ENCODE data around the gene NOS2.
"Not testable (repeated sequence)": the region's sequence is repeated elsewhere in the genome, so short reads cannot be mapped to it uniquely, and the experiment has no call there.

The NOS2 gene

DNA sequence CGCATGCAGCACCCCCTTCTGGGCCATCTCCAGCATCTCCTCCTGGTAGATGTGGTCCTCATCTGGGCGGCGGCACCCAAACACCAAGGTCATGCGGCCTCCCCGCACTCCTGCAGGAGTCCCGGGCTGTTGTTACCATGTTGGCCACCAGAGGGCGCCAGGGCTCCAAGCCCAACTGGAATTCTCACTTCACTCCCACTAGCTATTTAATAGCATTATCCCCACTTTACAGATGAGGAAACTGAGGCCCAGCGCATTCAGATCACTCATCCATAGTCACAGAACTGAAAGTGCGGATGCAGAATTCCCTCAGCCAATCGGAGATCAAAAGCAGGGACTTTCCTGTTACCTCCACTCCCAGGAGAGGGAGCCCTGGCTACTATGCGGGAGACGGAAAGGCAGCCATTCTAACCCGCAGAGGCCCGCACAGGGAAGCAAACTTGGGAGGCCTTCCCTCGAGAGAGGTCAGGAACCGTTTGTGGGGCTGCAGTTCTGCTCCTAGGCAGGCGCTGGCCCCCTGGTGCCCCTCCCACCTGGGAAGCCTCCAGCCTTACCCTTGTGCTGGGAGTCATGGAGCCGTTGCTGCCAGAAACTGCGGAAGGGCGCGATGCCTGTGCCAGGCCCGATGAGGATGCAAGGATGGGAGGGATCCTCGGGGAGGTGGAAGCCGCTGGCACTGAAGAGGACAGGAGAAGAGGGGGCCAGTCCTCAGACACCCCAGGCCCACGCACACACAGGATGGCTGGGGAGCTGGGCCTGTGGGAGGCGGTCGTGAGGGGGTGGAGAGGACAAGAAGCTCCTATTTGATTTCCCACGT is 40.1 kb downstream of the NOS2 start:
- peak; percentile 35 for DNase-seq (ENCODE audit: low read depth)
- H3K4me3 ChIP-seq (ENCODE audit: control insufficient read depth, low read depth, low read length): no peak overlapping the region
- TF ChIP-seq, protein P1, sequence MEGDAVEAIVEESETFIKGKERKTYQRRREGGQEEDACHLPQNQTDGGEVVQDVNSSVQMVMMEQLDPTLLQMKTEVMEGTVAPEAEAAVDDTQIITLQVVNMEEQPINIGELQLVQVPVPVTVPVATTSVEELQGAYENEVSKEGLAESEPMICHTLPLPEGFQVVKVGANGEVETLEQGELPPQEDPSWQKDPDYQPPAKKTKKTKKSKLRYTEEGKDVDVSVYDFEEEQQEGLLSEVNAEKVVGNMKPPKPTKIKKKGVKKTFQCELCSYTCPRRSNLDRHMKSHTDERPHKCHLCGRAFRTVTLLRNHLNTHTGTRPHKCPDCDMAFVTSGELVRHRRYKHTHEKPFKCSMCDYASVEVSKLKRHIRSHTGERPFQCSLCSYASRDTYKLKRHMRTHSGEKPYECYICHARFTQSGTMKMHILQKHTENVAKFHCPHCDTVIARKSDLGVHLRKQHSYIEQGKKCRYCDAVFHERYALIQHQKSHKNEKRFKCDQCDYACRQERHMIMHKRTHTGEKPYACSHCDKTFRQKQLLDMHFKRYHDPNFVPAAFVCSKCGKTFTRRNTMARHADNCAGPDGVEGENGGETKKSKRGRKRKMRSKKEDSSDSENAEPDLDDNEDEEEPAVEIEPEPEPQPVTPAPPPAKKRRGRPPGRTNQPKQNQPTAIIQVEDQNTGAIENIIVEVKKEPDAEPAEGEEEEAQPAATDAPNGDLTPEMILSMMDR (conservative IDR thresholded peaks at IDR 0.05; ENCODE audit: control insufficient read depth, insufficient read depth, low read depth, low read length): peak; percentile 67

DNA sequence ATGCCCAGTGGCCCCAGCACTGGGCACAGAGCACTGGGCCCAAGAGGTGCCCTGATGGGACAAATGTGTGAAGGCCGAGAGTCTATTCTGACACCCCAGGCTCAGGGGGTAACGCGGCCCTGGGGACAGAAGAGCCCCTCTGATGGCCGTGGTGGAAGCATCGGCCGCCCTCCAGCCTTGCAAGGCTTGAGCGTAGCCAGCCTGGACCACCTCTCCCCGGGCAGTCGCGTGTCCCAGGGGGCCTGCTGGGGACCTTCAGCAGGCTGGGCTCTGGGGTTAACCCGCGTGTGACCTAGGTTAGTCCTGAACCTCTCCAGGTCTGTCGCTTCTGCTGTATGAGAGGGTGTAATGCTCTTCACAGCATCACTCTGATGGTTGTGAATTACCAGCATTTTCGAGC is 40.8 kb downstream of the NOS2 start:
- TF ChIP-seq, protein P1 (conservative IDR thresholded peaks at IDR 0.05; ENCODE audit: control insufficient read depth, insufficient read depth, low read depth, low read length): no peak
- no peak for DNase-seq (ENCODE audit: low read depth)
- no peak overlapping the region for H3K4me3 ChIP-seq (ENCODE audit: control insufficient read depth, low read depth, low read length)

DNA sequence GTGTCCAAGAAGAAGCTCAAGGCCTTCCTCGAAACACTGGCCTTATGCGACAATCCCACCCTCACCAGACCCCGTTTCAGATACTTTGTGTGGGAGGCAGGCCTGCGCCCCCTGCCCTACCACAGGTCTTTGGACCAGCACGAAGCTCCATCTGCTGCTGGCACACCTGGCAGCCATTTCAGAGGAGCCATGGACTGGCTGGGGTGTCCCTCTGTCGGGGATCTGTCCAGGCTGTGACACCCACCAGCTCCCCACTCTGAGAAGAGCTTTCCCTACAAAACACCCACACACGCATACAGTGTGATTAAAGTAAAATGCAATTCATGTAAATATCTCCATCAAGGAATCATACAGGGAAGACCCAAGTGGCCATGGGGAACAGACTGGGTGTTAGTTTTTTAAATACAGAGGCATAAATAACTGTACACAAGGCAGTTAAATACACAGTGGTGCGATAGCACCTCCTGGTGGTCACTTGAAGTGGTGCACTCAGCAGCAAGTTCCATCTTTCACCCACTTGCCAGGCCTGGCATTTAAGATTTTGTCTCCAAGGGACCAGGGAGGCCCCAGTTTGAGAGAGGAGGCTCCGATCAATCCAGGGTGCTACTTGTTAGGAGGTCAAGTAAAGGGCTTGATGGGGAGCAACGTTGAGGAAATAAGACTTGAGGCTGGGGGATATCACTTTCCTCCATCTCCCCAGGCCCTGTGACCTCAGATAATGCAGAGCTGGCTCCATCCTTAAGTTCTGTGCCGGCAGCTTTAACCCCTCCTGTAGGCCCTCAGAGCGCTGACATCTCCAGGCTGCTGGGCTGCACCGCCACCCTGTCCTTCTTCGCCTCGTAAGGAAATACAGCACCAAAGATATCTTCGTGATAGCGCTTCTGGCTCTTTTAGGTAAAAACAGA is 43.6 kb downstream of the NOS2 start:
- TF ChIP-seq, protein P1 (conservative IDR thresholded peaks at IDR 0.05; ENCODE audit: control insufficient read depth, insufficient read depth, low read depth, low read length): peak; percentile 74
- no peak overlapping the region for H3K4me3 ChIP-seq (ENCODE audit: control insufficient read depth, low read depth, low read length)
- DNase-seq (ENCODE audit: low read depth): peak; percentile 57

DNA sequence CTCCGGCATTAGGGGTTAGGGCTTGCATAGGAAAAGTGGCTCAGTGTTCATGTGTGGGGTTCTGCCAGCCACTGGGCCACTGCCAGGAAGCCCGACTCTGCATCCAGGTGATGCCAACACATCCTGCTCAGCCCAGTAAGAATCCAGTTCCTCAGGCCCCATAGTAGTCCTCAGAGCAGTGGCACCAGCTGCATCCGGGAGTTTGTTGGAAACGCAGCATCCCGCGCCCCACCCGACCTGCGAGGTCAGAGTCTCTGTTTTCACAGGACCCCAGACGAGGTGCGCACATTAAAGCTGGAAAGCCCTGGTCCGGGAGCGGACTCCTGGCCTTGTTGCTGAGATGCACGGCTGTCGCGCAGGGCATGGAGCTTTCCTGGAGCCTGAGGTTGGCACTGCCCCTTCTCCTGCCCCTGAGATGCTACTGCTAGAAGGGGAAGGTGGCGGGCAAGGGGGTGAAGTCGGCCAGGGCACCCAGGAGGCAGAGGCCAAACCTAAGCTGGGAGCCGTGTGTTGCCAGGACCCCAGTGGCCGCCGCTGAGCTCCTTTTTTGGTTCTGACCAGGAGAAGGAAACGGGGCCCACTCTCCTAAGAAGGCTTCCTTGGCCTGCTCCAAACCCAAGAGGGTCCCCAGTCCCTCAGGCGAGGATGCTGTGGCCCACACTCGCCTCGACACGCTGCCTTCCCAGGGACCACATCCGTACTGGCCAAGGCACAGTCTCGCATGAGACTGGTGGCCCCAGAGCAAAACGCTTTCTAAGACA is 44.4 kb downstream of the NOS2 start:
- DNase-seq (ENCODE audit: low read depth): no peak
- H3K4me3 ChIP-seq (ENCODE audit: control insufficient read depth, low read depth, low read length): no peak overlapping the region
- TF ChIP-seq, protein P1 (conservative IDR thresholded peaks at IDR 0.05; ENCODE audit: control insufficient read depth, insufficient read depth, low read depth, low read length): no peak

DNA sequence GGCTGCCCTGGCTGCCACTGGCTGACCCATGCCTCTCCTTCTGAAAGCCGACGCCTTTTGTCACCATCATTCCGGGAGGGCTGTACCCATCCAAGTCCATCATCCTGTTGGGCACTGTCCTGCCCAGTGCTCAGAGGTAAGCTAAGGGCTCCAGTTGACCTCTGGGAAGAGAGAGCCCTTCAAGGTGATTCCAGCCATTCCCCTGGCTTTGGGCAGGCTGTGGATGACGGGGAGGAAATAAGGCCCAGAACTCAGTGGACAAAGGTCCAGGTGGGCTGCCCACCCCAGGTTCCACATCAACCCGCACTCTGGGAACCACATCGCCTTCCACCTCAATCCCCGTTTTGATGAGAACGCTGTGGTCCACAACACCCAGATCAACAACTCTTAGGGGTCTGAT is 45.8 kb downstream of the NOS2 start:
- no peak for DNase-seq (ENCODE audit: low read depth)
- TF ChIP-seq, protein P1 (conservative IDR thresholded peaks at IDR 0.05; ENCODE audit: control insufficient read depth, insufficient read depth, low read depth, low read length): no peak
- no peak overlapping the region for H3K4me3 ChIP-seq (ENCODE audit: control insufficient read depth, low read depth, low read length)

DNA sequence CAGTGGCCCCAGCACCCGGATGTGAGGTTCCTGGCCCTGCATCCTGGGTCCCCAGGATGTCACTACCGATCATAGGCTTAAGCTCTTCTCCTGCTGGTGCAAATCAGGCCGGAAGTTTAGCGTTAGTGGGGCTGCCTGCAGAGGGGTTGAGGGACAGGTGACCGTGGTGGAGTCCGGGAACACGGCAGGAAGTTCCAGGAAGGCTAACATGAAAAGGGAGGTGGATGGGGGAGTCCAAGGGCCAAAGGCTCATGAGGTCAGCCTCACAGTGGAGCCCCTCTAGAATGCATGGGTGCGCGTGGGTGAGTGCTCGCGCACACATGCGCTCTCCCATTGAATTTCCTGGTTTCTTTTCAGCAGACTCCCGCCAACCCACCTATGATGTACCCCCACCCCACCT is 46.6 kb downstream of the NOS2 start:
- not testable (repeated sequence) for H3K4me3 ChIP-seq (ENCODE audit: control insufficient read depth, low read depth, low read length); DNase-seq (ENCODE audit: low read depth)

DNA sequence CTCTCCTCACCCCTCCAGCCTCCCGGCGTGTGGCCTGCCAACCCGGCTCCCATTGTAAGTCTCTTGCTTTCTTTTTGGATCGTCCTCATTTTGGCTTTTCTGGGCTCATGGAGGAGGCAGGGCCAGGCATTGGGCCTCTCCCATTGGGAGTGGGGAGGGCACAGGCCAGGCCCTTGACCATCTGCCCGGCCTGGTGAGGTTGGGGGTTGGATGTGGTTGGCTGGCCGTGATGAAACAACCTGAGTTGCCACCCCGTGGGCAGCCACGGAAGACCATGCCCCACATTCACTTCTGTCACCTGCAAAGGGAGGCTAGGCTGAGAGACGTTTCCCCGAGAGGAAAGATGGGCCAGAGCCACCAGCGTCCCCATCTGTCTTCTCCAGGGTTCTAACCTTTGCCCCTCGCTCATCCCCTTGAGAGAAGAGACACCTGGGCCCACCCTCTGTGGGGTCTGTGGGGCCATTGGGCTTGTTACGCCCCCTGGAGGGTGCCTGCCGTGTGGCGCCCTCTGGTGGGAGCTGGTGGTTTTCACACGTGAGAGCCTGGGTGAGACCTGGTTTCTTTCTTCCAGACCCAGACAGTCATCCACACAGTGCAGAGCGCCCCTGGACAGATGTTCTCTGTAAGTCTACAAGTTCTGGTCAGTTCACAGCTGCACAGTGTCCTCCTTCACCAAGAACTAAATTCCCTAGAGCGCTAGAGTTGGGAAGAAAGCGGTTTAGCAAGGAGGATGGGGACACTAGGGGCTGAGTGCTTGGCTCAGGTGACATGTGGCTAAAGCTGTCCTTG is 47.3 kb downstream of the NOS2 start:
- H3K4me3 ChIP-seq (ENCODE audit: control insufficient read depth, low read depth, low read length); DNase-seq (ENCODE audit: low read depth): not testable (repeated sequence)

Data from fibroblast of mammary gland (primary cell).